ENCODE data around the gene SYT1. TPM values are rescaled to one million over a fixed set of nuclear protein-coding genes. Genes with fewer than 3 reads are reported as not detected.

SYT1 gene
- total and polyA plus RNA-seq, 2 donors (not counting 3 experiments of a cell fraction or from before 2014, with no cell fraction given), result 3.2 to 15.3 TPM

GRCh38 chr12:79053394-79053793, 188.8 kb downstream of the SYT1 start:
- CTCF ChIA-PET, result no interaction called here
- dilution Hi-C loops (cut with MboI; ENCODE audit: extremely low pct_ligation_motif_present, low sequenced_read_pairs), result no loop called here

More at GRCh38 chr12:79053394-79053793, 188.8 kb downstream of the SYT1 start:
- no peaks in the 10 kb centered on the region for H3K9me3 ChIP-seq (replicated peaks; ENCODE audit: control insufficient read depth, insufficient read depth, low read length)
- intact Hi-C loops (cut with micrococcal nuclease), result loop anchor here (10.0 kb wide), 1 partner anchor 1209 kb away; no protein-coding TSS in a partner anchor
- peaks cover 42% of the 10 kb centered on the region for H3K4me1 ChIP-seq (ENCODE audit: control insufficient read depth, extremely low read depth, insufficient read depth, low read length)
- POLR2A ChIA-PET, result no interaction called here
- no peaks in the 10 kb centered on the region for H3K36me3 ChIP-seq (ENCODE audit: control insufficient read depth in 2 of 2, extremely low read depth in 1 of 2, insufficient read depth in 2 of 2, low read length in 2 of 2)
- TF ChIP-seq POLR2AphosphoS5 (IDR thresholded peaks at IDR 0.05; ENCODE audit: insufficient read depth, low read depth, low read length) (no peak), MAX (IDR thresholded peaks at IDR 0.05; ENCODE audit: insufficient read depth, insufficient read length) (no peak), EZH2 (IDR thresholded peaks at IDR 0.05; ENCODE audit: borderline replicate concordance, low read depth, low read length, severe bottlenecking) (no peak), FOS (IDR thresholded peaks at IDR 0.05; ENCODE audit: borderline replicate concordance, insufficient read depth, low read length) (no peak), POLR2A (IDR thresholded peaks at IDR 0.05; ENCODE audit: low read depth, low read length) (no peak), CTCF (IDR thresholded peaks at IDR 0.05; ENCODE audit: extremely low read depth in 1 of 2, insufficient read depth in 1 of 2, low read depth in 1 of 2, low read length in 2 of 2) (no peak), JUN (IDR thresholded peaks at IDR 0.05; ENCODE audit: borderline replicate concordance, insufficient read depth, insufficient read length, low read depth) (no peak), GATA2 (IDR thresholded peaks at IDR 0.05; ENCODE audit: insufficient read depth, insufficient read length, low read depth, low read length) (no peak), MYC (IDR thresholded peaks at IDR 0.05; ENCODE audit: low read depth, low read length) (no peak)
- H3K9ac ChIP-seq (replicated peaks; ENCODE audit: extremely low read depth, insufficient read depth, low read length), result no peak overlapping the region
- H3K4me2 ChIP-seq (ENCODE audit: insufficient read depth, low read length), result no peak overlapping the region
- no peak overlapping the region for H3K4me3 ChIP-seq (replicated peaks in 1 of 3; ENCODE audit: insufficient read depth in 1 of 3, low read depth in 1 of 3, low read length in 3 of 3)
- H3K9me1 ChIP-seq (replicated peaks; ENCODE audit: control insufficient read depth, extremely low read depth, insufficient read depth, low read length), result no peaks in the 10 kb centered on the region
- DNase-seq (ENCODE audit: low read depth, low spot score) (no peak), FAIRE-seq (no peak)
- H4K20me1 ChIP-seq (replicated peaks; ENCODE audit: control insufficient read depth, extremely low read depth, insufficient read depth, low read length), result no peaks in the 10 kb centered on the region
- no peaks in the 10 kb centered on the region for H3K79me2 ChIP-seq (ENCODE audit: control insufficient read depth, insufficient read depth, low read length)
- H3K27me3 ChIP-seq (ENCODE audit: control insufficient read depth in 2 of 2, insufficient read depth in 2 of 2, low read length in 2 of 2), result no peaks in the 10 kb centered on the region
- no TSS peak for BruUV-seq (replicated peaks)
- H2AFZ ChIP-seq (ENCODE audit: low read depth, low read length), result no peak overlapping the region
- H3K27ac ChIP-seq (ENCODE audit: insufficient read depth, low read depth, low read length), result no peak overlapping the region

Data from endothelial cell of umbilical vein (primary cell).